HepG2 (cell line): ENCODE measurements around the gene TMEM11. TPM values are rescaled to one million over a fixed set of nuclear protein-coding genes. Genes with fewer than 3 reads are reported as not detected.

Experiments
- ATAC-seq: fragments of 200-7000 bp; cut with Tn5 transposase; 3 replicates; pipeline ENCODE4 v1.9.1; 2020; ENCODE audit warnings: mild to moderate bottlenecking, moderate library complexity
- BruUV-seq: library from RNA; stranded (reverse); fragments of 400-500 nt; replicated peaks from 2 replicates; lab custom pipeline; 2021; lab: Mats Ljungman, UMichigan
- CTCF ChIA-PET: fragments of 300-600 bp; formaldehyde crosslinking; extraction: SDS; loops from one replicate; lab custom pipeline; 2021; ENCODE audit warnings: low total read pairs, inconsistent platforms, low intra/inter-chr PET ratio; lab: Yijun Ruan, JAX
- POLR2A ChIA-PET: fragments of 350-600 bp; sonication (Branson Sonifier 250); formaldehyde crosslinking; loops from one replicate; lab custom pipeline; 2020; ENCODE audit warnings: antibody characterized with exemption, inconsistent platforms; lab: Yijun Ruan, JAX
- DNase-seq: peaks from one replicate; pipeline ENCODE4 v3.0.0-alpha.2; 2015; ENCODE audit warnings: low spot score
- FAIRE-seq: peaks from 3 replicates; lab custom pipeline; 2011; peaks lifted over from hg19 to GRCh38; lab: Jason Lieb, UNC
- H2AFZ ChIP-seq: one replicate; pipeline ENCODE4 v1.6.1; 2011; ENCODE audit warnings: low read length, inconsistent platforms
- H3K27ac ChIP-seq: fragments of 300-600 bp; 3 replicates; pipeline ENCODE4 v1.8.0; 2011; ENCODE audit warnings: mixed run types, mild to moderate bottlenecking, mixed read lengths, low read length, inconsistent platforms; ENCODE audit not compliant: insufficient read depth; ENCODE audit errors: extremely low read length
- H3K27me3 ChIP-seq, 2 experiments: fragments of 200-600 bp in 1 of 2; 2 replicates in 1 of 2; 3 replicates in 1 of 2; pipeline versions ENCODE4 v1.6.0 to v1.8.0; 2011; ENCODE audit warnings: low read length in 2 of 2, mild to moderate bottlenecking in 2 of 2, moderate library complexity in 2 of 2, inconsistent platforms in 1 of 2; ENCODE audit not compliant: insufficient read depth in 2 of 2, control insufficient read depth in 1 of 2
- H3K36me3 ChIP-seq, 2 experiments: fragments of 200-600 bp in 1 of 2; replicated peaks in 1 of 2; 2 replicates in 1 of 2; 3 replicates in 1 of 2; pipeline versions ENCODE4 v1.5.1 to v1.8.0; 2011; ENCODE audit warnings: low read length in 2 of 2, inconsistent platforms in 1 of 2; ENCODE audit not compliant: insufficient read depth in 2 of 2, control insufficient read depth in 1 of 2
- H3K4me1 ChIP-seq: 2 replicates; pipeline ENCODE4 v1.5.1; 2012; ENCODE audit warnings: low read length, inconsistent platforms; ENCODE audit not compliant: insufficient read depth
- H3K4me2 ChIP-seq: 2 replicates; pipeline ENCODE4 v1.6.0; 2011; ENCODE audit warnings: low read depth, low read length, inconsistent platforms
- H3K4me3 ChIP-seq, 3 experiments: fragments of 200-600 bp in 1 of 3; sonication (generic), shearing (Covaris generic) in 1 of 3; replicated peaks in 1 of 3; 2 replicates each; pipeline ENCODE4 v1.5.1; 2011 to 2016; ENCODE audit warnings: low read length in 3 of 3, inconsistent platforms in 2 of 3, low read depth in 2 of 3, mild to moderate bottlenecking in 2 of 3, control low read depth in 1 of 3, mixed read lengths in 1 of 3; ENCODE audit not compliant: insufficient read depth in 1 of 3
- H3K79me2 ChIP-seq: one replicate; pipeline ENCODE4 v1.6.1; 2011; ENCODE audit warnings: low read length, inconsistent platforms; ENCODE audit not compliant: insufficient read depth
- H3K9ac ChIP-seq: 2 replicates; pipeline ENCODE4 v1.6.0; 2011; ENCODE audit warnings: mild to moderate bottlenecking, low read depth, low read length, inconsistent platforms; ENCODE audit not compliant: insufficient read depth
- H3K9me3 ChIP-seq: 2 replicates; pipeline ENCODE4 v1.5.1; 2012; ENCODE audit warnings: mild to moderate bottlenecking, low read length
- H4K20me1 ChIP-seq: 2 replicates; pipeline ENCODE4 v1.6.0; 2011; ENCODE audit warnings: inconsistent platforms, mild to moderate bottlenecking, low read length, moderate library complexity; ENCODE audit not compliant: insufficient read depth
- ARID2 ChIP-seq: sonication (generic); formaldehyde crosslinking; IDR thresholded peaks from 2 replicates; pipeline ENCODE4 v1.8.1; 2022; ENCODE audit warnings: mild to moderate bottlenecking, missing genetic modification reagents, borderline replicate concordance
- CC2D1A ChIP-seq: sonication (generic); formaldehyde crosslinking; IDR thresholded peaks from 2 replicates; pipeline ENCODE4 v1.8.1; 2023; ENCODE audit warnings: mild to moderate bottlenecking, missing genetic modification reagents
- GABPA ChIP-seq, 2 experiments: IDR thresholded peaks; 2 replicates each; pipeline ENCODE4 v1.6.1; 2011 to 2016; ENCODE audit warnings: low read depth in 2 of 2, low read length in 1 of 2, missing biosample characterization in 1 of 2, missing genetic modification characterization in 1 of 2
- HIVEP1 ChIP-seq: sonication (generic); formaldehyde crosslinking; IDR thresholded peaks from 2 replicates; pipeline ENCODE4 v1.4.0; 2020; ENCODE audit warnings: mild to moderate bottlenecking, missing genetic modification reagents
- MAZ ChIP-seq, 2 experiments: sonication (generic) in 1 of 2; formaldehyde crosslinking in 1 of 2; IDR thresholded peaks; 2 replicates each; pipeline versions ENCODE4 v1.5.0 to v1.6.1; 2012 to 2020; ENCODE audit warnings: low read depth in 2 of 2, mild to moderate bottlenecking in 2 of 2, borderline replicate concordance in 1 of 2, improper control_type of control experiment in 1 of 2, low read length in 1 of 2, missing genetic modification reagents in 1 of 2, moderate library complexity in 1 of 2
- MIXL1 ChIP-seq: IDR thresholded peaks from 2 replicates; pipeline ENCODE4 v1.6.1; 2016
- NPAS2 ChIP-seq: sonication (generic); formaldehyde crosslinking; IDR thresholded peaks from 2 replicates; pipeline ENCODE4 v1.8.0; 2022; ENCODE audit warnings: mild to moderate bottlenecking, missing genetic modification reagents, borderline replicate concordance
- POLR2AphosphoS5 ChIP-seq: IDR thresholded peaks from 2 replicates; pipeline ENCODE4 v1.6.1; 2012; ENCODE audit warnings: low read depth, low read length
- SOX5 ChIP-seq: IDR thresholded peaks from 2 replicates; pipeline ENCODE4 v1.6.1; 2016; ENCODE audit warnings: borderline replicate concordance
- ZFP36L1 ChIP-seq: sonication (generic); formaldehyde crosslinking; IDR thresholded peaks from 2 replicates; pipeline ENCODE4 v1.8.0; 2022; ENCODE audit warnings: mild to moderate bottlenecking, missing genetic modification reagents, moderate library complexity
- ZNF207 ChIP-seq: fragments of 450-650 bp; IDR thresholded peaks from 2 replicates; pipeline ENCODE4 v1.6.1; 2016; ENCODE audit warnings: antibody characterized with exemption, borderline replicate concordance
- WGBS: methylation state at CpG from one replicate; pipeline ENCODE4 v1.1.6; 2017; ENCODE audit warnings: low lambda C conversion rate; 5-methylcytosine and 5-hydroxymethylcytosine counted together
- in situ Hi-C: cut with HindIII; loops from 2 replicates; pipeline ENCODE4 v1.10.0; 2017; ENCODE audit warnings: low pct_unique_long_range_greater_than_20kb; ENCODE audit not compliant: extremely low pct_ligation_motif_present
- intact Hi-C: fragments of 100-400 bp; cut with micrococcal nuclease; formaldehyde crosslinking; loops from one replicate; pipeline ENCODE4 v1.10.0; 2022; ENCODE audit not compliant: unreplicated experiment
- polyA plus RNA-seq, 8 experiments: library from polyadenylated mRNA; depleted of rRNA in 3 of 8; stranded (reverse) in 7 of 8; unstranded in 1 of 8; fragments of >200 nt; fragmentation: Illumina TruSeq in 4 of 8; extraction: Trizol in 4 of 8; gene quantifications; 2 replicates each; pipeline versions ENCODE4 v1.2.1 to v1.2.3, GENCODE V29; 2011 to 2016; ENCODE audit warnings: low read depth in 4 of 8, missing spikeins in 1 of 8, mixed read lengths in 1 of 8; ENCODE audit not compliant: insufficient read depth in 1 of 8
- total RNA-seq, 5 experiments: library from RNA; depleted of rRNA; stranded (reverse); fragments of >200 nt; fragmentation: Illumina TruSeq; extraction: Trizol; gene quantifications; 2 replicates each; pipeline ENCODE4 v1.2.3, GENCODE V29; 2016; ENCODE audit warnings: low read depth in 1 of 5
- TF ChIP-seq, protein P1 (sequence below): sonication (generic); formaldehyde crosslinking; IDR thresholded peaks from 2 replicates; pipeline ENCODE4 v1.4.0; 2020; ENCODE audit warnings: missing genetic modification reagents
- TF ChIP-seq, protein P2 (sequence below): IDR thresholded peaks from 2 replicates; pipeline ENCODE4 v1.6.1; 2018; ENCODE audit warnings: missing genetic modification reagents
- TF ChIP-seq, protein P3 (sequence below): IDR thresholded peaks from 2 replicates; pipeline ENCODE4 v1.6.1; 2016

The TMEM11 gene
- total and polyA plus RNA-seq, 2 of the 13 experiments (the other 11 are each of a cell fraction or from before 2014, with no cell fraction given): 18.7 to 35.0 TPM

DNA sequence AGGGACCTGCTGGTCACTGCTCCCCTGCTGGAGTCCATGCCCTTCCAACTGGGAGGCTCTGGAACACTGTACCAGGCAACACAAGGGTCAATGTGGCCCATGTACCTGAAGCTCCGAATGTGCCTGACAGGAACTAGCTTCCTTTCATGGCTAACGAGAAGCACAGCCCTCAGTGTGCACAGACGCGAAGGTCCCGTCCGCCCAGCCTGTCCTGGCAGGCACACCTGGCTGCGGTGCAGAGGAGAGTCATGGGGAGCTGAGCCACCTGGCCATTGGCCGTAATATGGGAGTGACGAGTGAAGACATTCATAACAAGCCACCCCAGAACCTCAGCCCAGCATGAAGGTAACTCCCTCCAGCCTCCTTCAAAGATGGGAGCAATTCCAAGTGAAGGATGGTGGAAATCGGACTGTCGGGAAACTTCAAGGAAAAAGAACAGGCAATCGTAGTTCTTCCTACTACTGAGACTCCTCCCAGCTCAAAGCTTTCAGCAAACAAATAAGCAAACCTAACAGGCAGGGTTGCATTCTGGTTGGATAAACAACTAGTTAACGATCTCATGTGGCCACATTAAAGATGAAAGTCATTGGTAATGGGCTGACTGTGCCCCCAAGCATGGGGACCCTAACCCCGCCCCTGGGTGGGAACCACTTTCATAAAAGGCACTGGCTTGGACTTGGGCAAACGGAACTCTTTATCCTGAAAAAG lies 13.2 kb downstream of the TMEM11 start:
- H3K27ac ChIP-seq: no peak overlapping the region
- peaks cover 59% of the 10 kb centered on the region for H3K79me2 ChIP-seq
- H3K27me3 ChIP-seq: no peaks in the 10 kb centered on the region
- DNase-seq (no peak), FAIRE-seq (no peak), ATAC-seq (no peak)
- CTCF ChIA-PET: no interaction called here
- no peak overlapping the region for H2AFZ ChIP-seq
- intact Hi-C loops: no loop called here
- no TSS peak for BruUV-seq
- no peak overlapping the region for H3K4me2 ChIP-seq
- H3K36me3 ChIP-seq: peaks cover 9 to 33% of the 10 kb centered on the region in 2 experiments; a peak in 4 of 5 replicates
- WGBS: 97% methylated on average over 14 of the region's 15 CpGs
- no peak overlapping the region for H3K4me3 ChIP-seq
- no peaks in the 10 kb centered on the region for H3K4me1 ChIP-seq
- POLR2A ChIA-PET: no interaction called here
- in situ Hi-C loops: no loop called here
- no peaks in the 10 kb centered on the region for H3K9me3 ChIP-seq
- H3K9ac ChIP-seq: no peak overlapping the region
- no peak for TF ChIP-seq CC2D1A (CRISPR knock-in tag)
- TF ChIP-seq GABPA (IDR thresholded peaks at IDR 0.05; ENCODE audit: low read depth, low read length): 0 out of 2 replicates have a peak, but pooled peaks have one; percentile 10
- TF ChIP-seq GABPA (CRISPR knock-in tag; IDR thresholded peaks at IDR 0.05; ENCODE audit: low read depth): no peak
- peaks cover 35% of the 10 kb centered on the region for H4K20me1 ChIP-seq

DNA sequence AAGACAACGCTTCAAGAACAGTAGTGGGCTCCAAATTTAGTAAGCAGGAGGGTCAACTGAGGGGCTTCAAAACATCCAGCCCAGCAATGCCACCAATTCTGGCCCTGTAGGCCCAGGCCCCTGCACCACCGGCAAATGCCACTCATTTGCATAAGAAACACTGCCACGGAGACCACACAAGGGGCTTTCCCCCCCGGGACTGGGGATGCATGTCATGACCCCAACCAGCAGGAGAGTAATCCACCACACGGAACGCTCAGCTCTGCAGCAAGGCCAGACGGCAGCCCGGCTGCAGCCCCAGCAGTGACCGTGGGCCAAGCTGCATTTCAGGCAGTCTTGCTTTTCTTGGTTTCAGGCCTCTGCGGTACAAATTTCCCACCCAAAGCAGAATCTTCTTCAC lies 14.1 kb downstream of the TMEM11 start:
- H3K27ac ChIP-seq: no peak overlapping the region
- H3K36me3 ChIP-seq: peaks cover 9 to 33% of the 10 kb centered on the region in 2 experiments; a peak in 4 of 5 replicates
- no peaks in the 10 kb centered on the region for H3K27me3 ChIP-seq
- DNase-seq (no peak), FAIRE-seq (no peak), ATAC-seq (no peak)
- H3K4me1 ChIP-seq: no peaks in the 10 kb centered on the region
- CTCF ChIA-PET: no interaction called here
- no peak overlapping the region for H3K4me2 ChIP-seq
- H4K20me1 ChIP-seq: peaks cover 31% of the 10 kb centered on the region
- in situ Hi-C loops (no loop called here), intact Hi-C loops (no loop called here)
- no peak overlapping the region for H2AFZ ChIP-seq
- POLR2A ChIA-PET: no interaction called here
- peaks cover 51% of the 10 kb centered on the region for H3K79me2 ChIP-seq
- no peaks in the 10 kb centered on the region for H3K9me3 ChIP-seq
- H3K9ac ChIP-seq: no peak overlapping the region
- BruUV-seq: no TSS peak
- no peak overlapping the region for H3K4me3 ChIP-seq
- WGBS: 95% methylated on average over 10 of the region's 10 CpGs
- TF ChIP-seq, protein P1, sequence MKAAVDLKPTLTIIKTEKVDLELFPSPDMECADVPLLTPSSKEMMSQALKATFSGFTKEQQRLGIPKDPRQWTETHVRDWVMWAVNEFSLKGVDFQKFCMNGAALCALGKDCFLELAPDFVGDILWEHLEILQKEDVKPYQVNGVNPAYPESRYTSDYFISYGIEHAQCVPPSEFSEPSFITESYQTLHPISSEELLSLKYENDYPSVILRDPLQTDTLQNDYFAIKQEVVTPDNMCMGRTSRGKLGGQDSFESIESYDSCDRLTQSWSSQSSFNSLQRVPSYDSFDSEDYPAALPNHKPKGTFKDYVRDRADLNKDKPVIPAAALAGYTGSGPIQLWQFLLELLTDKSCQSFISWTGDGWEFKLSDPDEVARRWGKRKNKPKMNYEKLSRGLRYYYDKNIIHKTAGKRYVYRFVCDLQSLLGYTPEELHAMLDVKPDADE (CRISPR knock-in tag): no peak
- TF ChIP-seq POLR2AphosphoS5 (no peak), ARID2 (CRISPR knock-in tag) (no peak), ZFP36L1 (no peak), MAZ (IDR thresholded peaks at IDR 0.05; ENCODE audit: borderline replicate concordance, low read depth, low read length) (no peak), MAZ (CRISPR knock-in tag; IDR thresholded peaks at IDR 0.05; ENCODE audit: low read depth) (no peak), ZNF207 (no peak), HIVEP1 (CRISPR knock-in tag) (no peak), MIXL1 (CRISPR knock-in tag) (no peak), NPAS2 (CRISPR knock-in tag) (no peak), SOX5 (no peak)
- TF ChIP-seq, protein P2, sequence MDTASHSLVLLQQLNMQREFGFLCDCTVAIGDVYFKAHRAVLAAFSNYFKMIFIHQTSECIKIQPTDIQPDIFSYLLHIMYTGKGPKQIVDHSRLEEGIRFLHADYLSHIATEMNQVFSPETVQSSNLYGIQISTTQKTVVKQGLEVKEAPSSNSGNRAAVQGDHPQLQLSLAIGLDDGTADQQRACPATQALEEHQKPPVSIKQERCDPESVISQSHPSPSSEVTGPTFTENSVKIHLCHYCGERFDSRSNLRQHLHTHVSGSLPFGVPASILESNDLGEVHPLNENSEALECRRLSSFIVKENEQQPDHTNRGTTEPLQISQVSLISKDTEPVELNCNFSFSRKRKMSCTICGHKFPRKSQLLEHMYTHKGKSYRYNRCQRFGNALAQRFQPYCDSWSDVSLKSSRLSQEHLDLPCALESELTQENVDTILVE (CRISPR knock-in tag): no peak
- TF ChIP-seq, protein P3, sequence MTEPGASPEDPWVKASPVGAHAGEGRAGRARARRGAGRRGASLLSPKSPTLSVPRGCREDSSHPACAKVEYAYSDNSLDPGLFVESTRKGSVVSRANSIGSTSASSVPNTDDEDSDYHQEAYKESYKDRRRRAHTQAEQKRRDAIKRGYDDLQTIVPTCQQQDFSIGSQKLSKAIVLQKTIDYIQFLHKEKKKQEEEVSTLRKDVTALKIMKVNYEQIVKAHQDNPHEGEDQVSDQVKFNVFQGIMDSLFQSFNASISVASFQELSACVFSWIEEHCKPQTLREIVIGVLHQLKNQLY (CRISPR knock-in tag): no peak
